GM23248 (cell line): Measurements from ENCODE around the gene ZNF750.

Experiments
- EZH2 ChIP-seq: fragments of 200-600 bp; sonication (generic); IDR thresholded peaks from 2 replicates; pipeline ENCODE4 v1.6.1; 2018; ENCODE audit warnings: antibody characterized with exemption, mild to moderate bottlenecking; ENCODE audit not compliant: insufficient read depth, poor library complexity, severe bottlenecking
- EZH2phosphoT487 ChIP-seq: fragments of 200-600 bp; sonication (generic); IDR thresholded peaks from 2 replicates; pipeline ENCODE4 v1.6.1; 2018; ENCODE audit warnings: antibody characterized with exemption, moderate library complexity, mild to moderate bottlenecking, low read depth; ENCODE audit not compliant: insufficient read depth

DNA sequence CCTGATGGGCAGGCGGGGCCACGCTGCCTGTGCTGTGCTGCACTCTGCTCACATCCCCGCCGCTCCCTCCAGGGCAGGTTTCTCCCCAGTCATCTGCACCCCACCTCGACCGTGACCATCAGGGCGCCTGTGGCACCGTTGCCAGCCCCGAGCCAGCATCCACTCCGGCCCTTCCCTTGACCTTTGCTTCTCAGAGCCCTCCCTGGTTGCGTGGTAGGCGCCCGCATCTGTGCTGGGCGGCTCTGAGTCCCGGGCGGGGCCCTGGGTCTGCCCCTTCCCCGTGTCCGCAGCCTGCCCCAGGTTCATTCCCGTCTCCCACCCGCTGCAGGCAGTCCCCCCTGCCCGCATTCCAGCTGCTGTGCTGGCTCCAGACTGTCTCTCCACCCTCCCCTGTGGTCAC is 33.2 kb downstream of the ZNF750 start:
- TF ChIP-seq EZH2phosphoT487 = no peak
- TF ChIP-seq EZH2 = no peak
